Measurements from ENCODE around the gene TMEM175. TPM values are rescaled to one million over a fixed set of nuclear protein-coding genes. Genes with fewer than 3 reads are reported as not detected.

The TMEM175 gene
- total and polyA plus RNA-seq, 9 of the 15 experiments (the other 6 are each of a cell fraction or from before 2014, with no cell fraction given): 0.13 to 30.9 (median 9.4) TPM

DNA sequence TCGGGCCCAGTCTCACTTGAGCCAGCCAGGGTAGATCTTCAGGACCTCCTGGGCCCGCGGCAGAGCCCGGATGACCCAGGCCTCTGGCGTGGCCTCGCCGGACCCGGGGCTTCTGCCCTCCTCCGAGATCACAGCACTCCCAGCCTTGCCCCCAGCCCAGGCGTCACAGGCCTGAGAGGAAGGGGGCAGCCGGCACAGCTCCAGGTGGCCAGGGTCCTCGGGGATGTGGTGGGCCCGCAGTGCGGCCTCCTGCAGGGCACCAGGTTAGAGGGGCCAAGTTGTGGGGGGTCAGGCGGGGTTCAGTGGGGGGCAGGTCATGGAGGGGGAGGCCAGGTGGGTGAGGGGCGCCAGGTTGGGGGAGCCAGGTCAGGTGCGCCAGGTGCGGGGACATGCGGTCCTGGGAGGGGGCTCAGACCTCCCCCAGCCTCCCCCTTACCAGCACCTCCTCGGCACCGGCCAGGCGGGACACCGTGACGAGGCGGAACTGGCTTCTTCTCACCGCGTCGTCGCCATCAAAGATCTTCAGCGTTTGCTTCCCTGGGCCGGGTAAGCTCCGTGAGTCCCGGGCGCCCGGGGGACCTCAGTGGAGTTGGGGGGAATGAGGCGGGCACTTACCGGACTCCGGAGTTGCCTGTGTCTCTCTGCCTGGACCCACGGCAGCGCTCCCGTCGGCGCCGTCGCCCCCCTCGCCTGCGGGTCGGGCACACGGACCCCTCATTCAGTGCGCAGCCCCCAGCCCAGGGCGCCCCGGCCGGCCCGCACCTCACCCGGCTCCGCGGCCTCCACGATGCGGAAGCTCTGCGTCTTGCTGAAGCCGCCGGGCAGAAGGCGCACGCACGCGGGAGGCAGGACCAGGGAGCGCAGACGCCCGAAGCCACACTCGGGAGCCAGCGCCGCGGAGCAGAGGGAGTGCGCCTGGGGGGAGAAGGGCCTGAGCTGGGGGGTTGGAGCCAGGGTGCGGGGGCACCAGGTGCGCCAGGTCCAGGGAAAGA, 35.1 kb downstream of the TMEM175 start:
- H3K36me3 ChIP-seq (ENCODE audit: control insufficient read depth, insufficient read depth, low read length): peaks cover 18% of the 10 kb centered on the region; the same call in 1 of the 3 replicates
- H2AFZ ChIP-seq (ENCODE audit: low read depth, low read length): no peak overlapping the region
- H3K4me3 ChIP-seq: no peak overlapping the region
- no peaks in the 10 kb centered on the region for H3K9me3 ChIP-seq (replicated peaks; ENCODE audit: control insufficient read depth, insufficient read depth, low read depth, low read length)
- TF ChIP-seq SAFB (IDR thresholded peaks at IDR 0.05; ENCODE audit: borderline replicate concordance, low read depth, low read length): no peak
- TF ChIP-seq, protein P1, sequence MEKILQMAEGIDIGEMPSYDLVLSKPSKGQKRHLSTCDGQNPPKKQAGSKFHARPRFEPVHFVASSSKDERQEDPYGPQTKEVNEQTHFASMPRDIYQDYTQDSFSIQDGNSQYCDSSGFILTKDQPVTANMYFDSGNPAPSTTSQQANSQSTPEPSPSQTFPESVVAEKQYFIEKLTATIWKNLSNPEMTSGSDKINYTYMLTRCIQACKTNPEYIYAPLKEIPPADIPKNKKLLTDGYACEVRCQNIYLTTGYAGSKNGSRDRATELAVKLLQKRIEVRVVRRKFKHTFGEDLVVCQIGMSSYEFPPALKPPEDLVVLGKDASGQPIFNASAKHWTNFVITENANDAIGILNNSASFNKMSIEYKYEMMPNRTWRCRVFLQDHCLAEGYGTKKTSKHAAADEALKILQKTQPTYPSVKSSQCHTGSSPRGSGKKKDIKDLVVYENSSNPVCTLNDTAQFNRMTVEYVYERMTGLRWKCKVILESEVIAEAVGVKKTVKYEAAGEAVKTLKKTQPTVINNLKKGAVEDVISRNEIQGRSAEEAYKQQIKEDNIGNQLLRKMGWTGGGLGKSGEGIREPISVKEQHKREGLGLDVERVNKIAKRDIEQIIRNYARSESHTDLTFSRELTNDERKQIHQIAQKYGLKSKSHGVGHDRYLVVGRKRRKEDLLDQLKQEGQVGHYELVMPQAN (IDR thresholded peaks at IDR 0.05; ENCODE audit: borderline replicate concordance): no peak
- TF ChIP-seq RAD21 (CRISPR knock-in tag; conservative IDR thresholded peaks at IDR 0.05 in 1 of 2, IDR thresholded peaks at IDR 0.05 in 1 of 2): no peak
- no peak for TF ChIP-seq SMARCA4 (IDR thresholded peaks at IDR 0.05)
- TF ChIP-seq, protein P2, sequence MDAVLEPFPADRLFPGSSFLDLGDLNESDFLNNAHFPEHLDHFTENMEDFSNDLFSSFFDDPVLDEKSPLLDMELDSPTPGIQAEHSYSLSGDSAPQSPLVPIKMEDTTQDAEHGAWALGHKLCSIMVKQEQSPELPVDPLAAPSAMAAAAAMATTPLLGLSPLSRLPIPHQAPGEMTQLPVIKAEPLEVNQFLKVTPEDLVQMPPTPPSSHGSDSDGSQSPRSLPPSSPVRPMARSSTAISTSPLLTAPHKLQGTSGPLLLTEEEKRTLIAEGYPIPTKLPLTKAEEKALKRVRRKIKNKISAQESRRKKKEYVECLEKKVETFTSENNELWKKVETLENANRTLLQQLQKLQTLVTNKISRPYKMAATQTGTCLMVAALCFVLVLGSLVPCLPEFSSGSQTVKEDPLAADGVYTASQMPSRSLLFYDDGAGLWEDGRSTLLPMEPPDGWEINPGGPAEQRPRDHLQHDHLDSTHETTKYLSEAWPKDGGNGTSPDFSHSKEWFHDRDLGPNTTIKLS (IDR thresholded peaks at IDR 0.05; ENCODE audit: borderline replicate concordance, low read depth): no peak
- no peak for TF ChIP-seq CTBP1 (IDR thresholded peaks at IDR 0.05; ENCODE audit: borderline replicate concordance)
- TF ChIP-seq BDP1 (IDR thresholded peaks at IDR 0.05; ENCODE audit: insufficient read depth, insufficient read length): no peak
- ChIA-PET CTCF (ENCODE audit: low intra/inter-chr PET ratio) (no interaction called here), POLR2A (no interaction called here)
- H3K4me2 ChIP-seq (ENCODE audit: insufficient read depth, low read length): no peak overlapping the region
- in situ Hi-C loops (cut with MboI) (no loop called here), intact Hi-C loops (cut with micrococcal nuclease) (no loop called here)
- WGBS (ENCODE audit: insufficient coverage, low coverage, missing lambda C conversion rate): 89% methylated on average over 4 of the region's 76 CpGs
- H3K79me2 ChIP-seq (ENCODE audit: control insufficient read depth, insufficient read depth, low read length): peaks cover 3% of the 10 kb centered on the region; the same call in 2 of the 3 replicates
- no peak overlapping the region for H3K27ac ChIP-seq (ENCODE audit: extremely low read depth, low read depth, low read length)
- ATAC-seq (no peak), FAIRE-seq (no peak), DNase-seq (ENCODE audit: extremely low read depth in 1 of 4, low spot score in 3 of 4) (no peak)
- H4K20me1 ChIP-seq (replicated peaks; ENCODE audit: control insufficient read depth, insufficient read depth, low read length): no peaks in the 10 kb centered on the region; the same call in 1 of the 2 replicates
- no peaks in the 10 kb centered on the region for H3K27me3 ChIP-seq (ENCODE audit: control insufficient read depth in 2 of 2, insufficient read depth in 2 of 2, low read length in 2 of 2)
- H3K9me1 ChIP-seq (ENCODE audit: control insufficient read depth, insufficient read depth, low read length): no peaks in the 10 kb centered on the region
- H3K4me1 ChIP-seq (replicated peaks in 1 of 2; ENCODE audit: control insufficient read depth in 2 of 2, insufficient read depth in 2 of 2, low read length in 2 of 2): peaks cover 0 to 64% of the 10 kb centered on the region in 2 experiments; a peak in 4 of 5 replicates
- no peak overlapping the region for H3K9ac ChIP-seq (ENCODE audit: insufficient read depth in 1 of 2, low read depth in 2 of 2, low read length in 2 of 2)
- no TSS peak for BruUV-seq (replicated peaks)

Measured in K562 (cell line).